ENCODE measurements around the gene NFATC2. TPM values are rescaled to one million over a fixed set of nuclear protein-coding genes. Genes with fewer than 3 reads are reported as not detected.

Gene NFATC2
- total RNA-seq, 2 donors from 2014 or later: 29.4 to 41.1 TPM

- Mint-ChIP-seq H3K27ac (peak overlapping the region; percentile 76), H3K36me3 (ENCODE audit: low read depth) (peaks cover 84% of the 10 kb centered on the region), H3K4me3 (peak overlapping the region; percentile 75), H3K27me3 (no peaks in the 10 kb centered on the region), H3K9me3 (no peaks in the 10 kb centered on the region), H3K4me1 (peaks cover 39% of the 10 kb centered on the region)
- peak; percentile 12 for ATAC-seq (replicated peaks)
Observed at GRCh38 chr20:51412333-51412871, 130.1 kb downstream of the NFATC2 start.

DNA sequence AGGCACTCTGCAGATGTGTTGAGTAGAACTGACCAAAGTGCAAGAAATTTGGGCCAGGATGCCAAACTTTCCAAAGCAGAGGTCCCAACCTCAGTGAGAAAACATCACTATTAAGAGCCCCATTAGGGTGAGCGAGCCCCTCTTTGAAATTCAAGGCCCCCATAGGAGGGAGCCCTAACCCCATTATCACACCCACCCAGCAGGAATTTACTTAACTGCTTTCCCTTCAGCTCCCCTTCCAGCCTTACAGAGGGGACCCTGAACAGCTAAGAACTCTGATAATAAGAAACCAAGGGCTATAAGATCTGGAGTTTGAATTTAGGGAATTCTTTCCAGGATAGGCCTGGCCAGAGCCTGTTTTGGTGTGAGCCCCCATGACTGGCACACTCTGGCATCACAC lies 130.6 kb downstream of the NFATC2 start:
- peak overlapping the region; percentile 76 for H3K27ac Mint-ChIP-seq
- no peaks in the 10 kb centered on the region for H3K9me3 Mint-ChIP-seq
- peaks cover 84% of the 10 kb centered on the region for H3K36me3 Mint-ChIP-seq (ENCODE audit: low read depth)
- peaks cover 39% of the 10 kb centered on the region for H3K4me1 Mint-ChIP-seq
- H3K27me3 Mint-ChIP-seq: no peaks in the 10 kb centered on the region
- ATAC-seq (replicated peaks): no peak
- peak overlapping the region; percentile 75 for H3K4me3 Mint-ChIP-seq

DNA sequence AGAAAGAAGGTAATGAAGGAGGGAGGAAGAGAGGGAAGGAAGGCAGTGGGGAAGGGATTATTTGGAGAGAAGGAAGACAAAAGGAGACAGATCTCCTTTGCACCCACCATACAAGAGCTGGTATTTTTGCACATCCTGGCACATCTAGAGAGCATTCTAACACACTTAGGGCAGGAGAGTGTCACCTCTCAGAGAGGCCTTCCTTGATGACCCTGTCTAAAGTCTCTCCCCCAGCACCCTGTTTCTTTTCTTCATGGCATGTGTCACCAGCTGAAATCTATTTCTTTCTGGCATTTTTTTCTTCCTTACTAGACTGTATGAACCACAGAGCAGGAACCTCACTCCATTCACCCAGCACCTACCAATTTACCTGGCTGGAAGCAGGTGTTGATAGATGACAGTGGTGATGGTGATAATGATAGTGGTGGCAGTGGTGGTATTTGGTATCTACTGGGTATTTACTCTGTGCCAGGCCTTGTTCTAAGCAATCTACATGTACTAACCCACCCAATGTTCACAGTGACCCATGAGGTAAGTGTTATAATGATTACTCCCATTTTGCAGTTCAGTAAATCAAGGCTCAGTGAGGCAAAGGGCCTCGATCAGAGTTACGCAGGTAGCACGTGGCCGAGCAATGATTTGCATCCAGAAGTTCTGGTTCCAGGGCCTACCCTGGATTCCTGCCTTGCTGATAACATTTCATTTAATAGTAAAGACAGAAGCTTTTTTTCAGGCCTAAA lies 131.8 kb downstream of the NFATC2 start:
- ATAC-seq (replicated peaks): no peak
- peaks cover 36% of the 10 kb centered on the region for H3K4me1 Mint-ChIP-seq
- peak overlapping the region; percentile 28 for H3K4me3 Mint-ChIP-seq
- no peaks in the 10 kb centered on the region for H3K27me3 Mint-ChIP-seq
- H3K9me3 Mint-ChIP-seq: no peaks in the 10 kb centered on the region
- peaks cover 87% of the 10 kb centered on the region for H3K36me3 Mint-ChIP-seq (ENCODE audit: low read depth)
- H3K27ac Mint-ChIP-seq: peak overlapping the region; percentile 22

DNA sequence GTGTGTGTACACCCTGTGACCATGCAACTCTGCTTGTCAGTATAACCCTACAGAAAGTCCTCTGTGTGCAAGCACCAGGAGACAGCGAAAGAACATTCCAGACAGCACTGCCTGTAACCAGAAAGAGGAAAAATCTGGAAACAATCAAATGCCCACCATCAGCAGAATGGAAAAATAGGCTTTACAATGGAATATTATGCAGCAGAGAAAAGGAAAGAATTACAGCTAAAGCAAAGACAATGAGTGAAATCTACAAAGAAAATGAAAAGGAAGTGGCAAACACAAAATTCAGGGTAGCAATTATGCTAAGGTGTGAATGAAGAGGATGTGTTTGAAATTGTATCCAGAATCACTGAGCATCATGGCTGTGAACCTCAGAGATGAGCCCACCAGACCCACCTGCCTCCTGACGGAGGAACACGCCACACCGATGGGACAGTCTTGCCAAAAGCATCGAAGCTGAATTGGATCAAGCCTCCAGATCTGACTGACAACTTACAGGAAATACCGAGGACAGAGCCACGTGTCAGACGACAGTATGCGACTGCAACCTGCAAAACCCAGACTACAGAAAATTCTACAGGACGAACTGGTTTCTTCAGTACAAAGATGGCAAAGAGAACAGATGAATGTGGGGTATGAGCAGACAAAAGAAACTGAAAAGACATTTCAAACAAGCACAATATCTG lies 133.2 kb downstream of the NFATC2 start:
- H3K27ac Mint-ChIP-seq: no peak overlapping the region
- ATAC-seq (replicated peaks): no peak
- H3K9me3 Mint-ChIP-seq: no peaks in the 10 kb centered on the region
- no peaks in the 10 kb centered on the region for H3K27me3 Mint-ChIP-seq
- H3K4me3 Mint-ChIP-seq: peak overlapping the region; percentile 28
- peaks cover 41% of the 10 kb centered on the region for H3K4me1 Mint-ChIP-seq
- peaks cover 91% of the 10 kb centered on the region for H3K36me3 Mint-ChIP-seq (ENCODE audit: low read depth)

- no peaks in the 10 kb centered on the region for H3K27me3 Mint-ChIP-seq
- H3K4me3 Mint-ChIP-seq: peak overlapping the region; percentile 85
- H3K27ac Mint-ChIP-seq: peak overlapping the region; percentile 98
- ATAC-seq (replicated peaks): peak; percentile 84
- peaks cover 94% of the 10 kb centered on the region for H3K36me3 Mint-ChIP-seq (ENCODE audit: low read depth)
- peaks cover 73% of the 10 kb centered on the region for H3K4me1 Mint-ChIP-seq
- H3K9me3 Mint-ChIP-seq: no peaks in the 10 kb centered on the region
Observed at GRCh38 chr20:51404297-51405060, 138.0 kb downstream of the NFATC2 start.

DNA sequence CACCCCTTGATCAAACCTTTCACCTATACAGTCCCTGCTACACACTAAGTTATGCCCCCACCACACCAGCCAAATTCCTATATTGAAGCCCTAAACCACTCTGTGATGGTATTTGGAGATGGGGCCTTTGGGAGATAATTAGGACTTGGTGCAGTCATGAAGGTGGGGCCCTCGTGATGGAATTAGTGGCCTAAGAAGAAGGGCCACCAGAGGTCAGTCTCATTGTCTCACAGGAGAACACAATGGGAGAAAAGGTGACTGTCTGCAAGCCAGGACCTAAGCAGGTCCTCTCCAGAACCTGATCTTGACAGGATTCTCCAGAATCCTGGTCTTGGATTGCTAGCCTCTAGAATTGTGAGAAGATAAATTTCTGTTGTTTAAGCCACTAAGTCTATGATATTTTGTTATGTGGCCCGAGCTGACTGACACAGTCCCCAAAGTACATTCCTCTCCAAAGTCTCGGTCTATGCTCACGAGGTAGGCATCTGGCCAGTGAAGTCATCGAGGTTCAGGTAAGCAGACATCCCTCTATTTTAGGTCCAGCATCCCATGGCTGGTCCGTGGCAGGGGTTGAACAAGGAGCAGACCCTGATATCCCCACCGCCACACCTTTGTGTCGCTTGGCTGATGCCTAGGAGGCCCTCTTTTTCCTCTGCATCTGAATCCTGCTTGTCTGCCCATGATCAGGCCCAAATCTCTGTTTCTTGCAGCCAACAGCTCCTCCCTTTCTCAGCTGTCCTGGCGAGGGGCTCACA lies 138.9 kb downstream of the NFATC2 start:
- peaks cover 94% of the 10 kb centered on the region for H3K36me3 Mint-ChIP-seq (ENCODE audit: low read depth)
- peaks cover 81% of the 10 kb centered on the region for H3K4me1 Mint-ChIP-seq
- no peaks in the 10 kb centered on the region for H3K9me3 Mint-ChIP-seq
- no peak for ATAC-seq (replicated peaks)
- H3K27me3 Mint-ChIP-seq: no peaks in the 10 kb centered on the region
- H3K27ac Mint-ChIP-seq: peak overlapping the region; percentile 98
- H3K4me3 Mint-ChIP-seq: peak overlapping the region; percentile 85

- Mint-ChIP-seq H3K9me3 (no peaks in the 10 kb centered on the region), H3K36me3 (ENCODE audit: low read depth) (peaks cover 94% of the 10 kb centered on the region), H3K4me1 (peaks cover 80% of the 10 kb centered on the region), H3K4me3 (peak overlapping the region; percentile 85), H3K27me3 (no peaks in the 10 kb centered on the region), H3K27ac (peak overlapping the region; percentile 98)
- no peak for ATAC-seq (replicated peaks)
Observed at GRCh38 chr20:51402201-51402600, 140.3 kb downstream of the NFATC2 start.

GRCh38 chr20:51401496-51401895 lies 141.0 kb downstream of the NFATC2 start:
- ATAC-seq (replicated peaks): no peak

GRCh38 chr20:51400051-51400926 lies 142.2 kb downstream of the NFATC2 start:
- Mint-ChIP-seq H3K4me1 (peaks cover 66% of the 10 kb centered on the region), H3K4me3 (peak overlapping the region; percentile 85), H3K27ac (peak overlapping the region; percentile 98), H3K27me3 (no peaks in the 10 kb centered on the region), H3K9me3 (no peaks in the 10 kb centered on the region), H3K36me3 (ENCODE audit: low read depth) (peaks cover 83% of the 10 kb centered on the region)
- peak; percentile 71 for ATAC-seq (replicated peaks)

More at GRCh38 chr20:51401496-51401895, 141.0 kb downstream of the NFATC2 start:
- H3K4me3 Mint-ChIP-seq: peak overlapping the region; percentile 85
- H3K36me3 Mint-ChIP-seq (ENCODE audit: low read depth): peaks cover 93% of the 10 kb centered on the region
- peak overlapping the region; percentile 98 for H3K27ac Mint-ChIP-seq
- H3K9me3 Mint-ChIP-seq: no peaks in the 10 kb centered on the region
- H3K27me3 Mint-ChIP-seq: no peaks in the 10 kb centered on the region
- peaks cover 75% of the 10 kb centered on the region for H3K4me1 Mint-ChIP-seq

DNA sequence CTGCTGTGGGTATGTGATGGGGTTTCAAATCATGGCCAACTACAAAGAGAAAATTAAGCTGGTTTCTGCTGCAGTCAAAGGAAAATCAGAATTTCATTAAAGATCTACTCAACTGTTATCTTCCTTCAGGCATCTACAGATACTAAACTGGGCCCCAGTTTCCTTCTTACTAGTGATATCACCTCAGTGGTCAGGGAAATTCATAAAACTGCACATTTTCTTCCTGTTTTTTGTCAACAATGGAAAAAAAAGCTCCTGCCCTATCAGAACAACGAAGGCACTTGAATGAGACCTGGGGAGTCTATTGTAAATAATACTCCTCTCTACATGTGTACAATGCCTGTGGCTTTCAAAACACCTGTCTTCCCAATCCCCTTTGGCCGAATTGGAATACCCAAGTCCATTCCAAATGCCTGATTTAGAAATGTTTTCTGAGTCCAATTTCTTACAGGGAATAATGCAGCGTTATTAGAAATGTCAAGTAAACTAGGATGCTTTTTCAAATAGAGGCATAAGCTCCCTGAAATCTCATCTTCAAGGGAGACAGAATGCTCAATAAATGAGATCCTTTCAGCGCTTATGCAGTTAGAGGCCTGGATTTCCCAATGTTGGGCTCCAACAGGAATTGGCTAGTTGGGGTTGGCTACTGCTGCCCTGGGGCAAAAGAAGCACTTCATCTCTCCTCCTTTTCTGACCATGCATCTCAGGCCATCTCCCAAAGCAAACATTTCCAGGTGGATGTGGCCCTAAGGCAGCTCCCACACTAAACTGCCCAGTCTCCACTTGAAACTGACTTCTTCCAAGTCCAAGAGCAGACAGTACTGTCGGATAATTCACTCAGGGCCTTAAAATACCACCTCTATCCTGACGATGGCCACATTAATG lies 143.3 kb downstream of the NFATC2 start:
- peaks cover 83% of the 10 kb centered on the region for H3K36me3 Mint-ChIP-seq (ENCODE audit: low read depth)
- H3K4me3 Mint-ChIP-seq: peak overlapping the region; percentile 85
- peaks cover 62% of the 10 kb centered on the region for H3K4me1 Mint-ChIP-seq

GRCh38 chr20:51398552-51398951 lies 144.0 kb downstream of the NFATC2 start:
- peaks cover 57% of the 10 kb centered on the region for H3K4me1 Mint-ChIP-seq
- no peaks in the 10 kb centered on the region for H3K9me3 Mint-ChIP-seq
- peak overlapping the region; percentile 85 for H3K4me3 Mint-ChIP-seq
- no peaks in the 10 kb centered on the region for H3K27me3 Mint-ChIP-seq
- peak overlapping the region; percentile 98 for H3K27ac Mint-ChIP-seq
- peaks cover 80% of the 10 kb centered on the region for H3K36me3 Mint-ChIP-seq (ENCODE audit: low read depth)
- no peak for ATAC-seq (replicated peaks)

More for the DNA sequence above, 143.3 kb downstream of the NFATC2 start:
- Mint-ChIP-seq H3K27ac (peak overlapping the region; percentile 98), H3K27me3 (no peaks in the 10 kb centered on the region), H3K9me3 (no peaks in the 10 kb centered on the region)
- no peak for ATAC-seq (replicated peaks)

GRCh38 chr20:51398083-51398482 lies 144.4 kb downstream of the NFATC2 start:
- Mint-ChIP-seq H3K4me1 (peaks cover 53% of the 10 kb centered on the region), H3K27ac (no peak overlapping the region), H3K36me3 (ENCODE audit: low read depth) (peaks cover 80% of the 10 kb centered on the region)

More at GRCh38 chr20:51398083-51398482, 144.4 kb downstream of the NFATC2 start:
- no peaks in the 10 kb centered on the region for H3K27me3 Mint-ChIP-seq
- no peaks in the 10 kb centered on the region for H3K9me3 Mint-ChIP-seq
- no peak for ATAC-seq (replicated peaks)
- H3K4me3 Mint-ChIP-seq: no peak overlapping the region

All from activated T-helper 17 cell treated with anti-CD3 and anti-CD28 coated beads, Interleukin-2, amount 50 U/mL, for 72 hours (primary cell).